Endothelial cell of hepatic sinusoid (primary cell): ENCODE data around the gene CEP44.
"Not testable (repeated sequence)": the region's sequence is repeated elsewhere in the genome, so short reads cannot be mapped to it uniquely, and the experiment has no call there.

ENCODE experiments used
- in situ Hi-C: cut with HindIII; loops from 2 replicates; pipeline ENCODE4 v1.10.0; 2017; ENCODE audit warnings: low sequenced_read_pairs

CEP44 gene

GRCh38 chr4:174320494-174321199 is 36.9 kb downstream of the CEP44 start:
- in situ Hi-C loops: loop anchor here (5.0 kb wide), 1 partner anchor 88 kb away; no protein-coding TSS in a partner anchor

- in situ Hi-C loops: loop anchor here (5.0 kb wide), 1 partner anchor 92 kb away; no protein-coding TSS in a partner anchor
These were observed 40.5 kb downstream of the CEP44 start for GRCh38 chr4:174324236-174324635.

- in situ Hi-C loops: loop anchor here (5.0 kb wide), 1 partner anchor 92 kb away; no protein-coding TSS in a partner anchor
These were observed 41.0 kb downstream of the CEP44 start for GRCh38 chr4:174324725-174325124.

- in situ Hi-C loops: no loop called here
These were observed 49.2 kb downstream of the CEP44 start for GRCh38 chr4:174332741-174333493.

GRCh38 chr4:174334628-174335027 is 50.9 kb downstream of the CEP44 start:
- in situ Hi-C loops: no loop called here

- in situ Hi-C loops: no loop called here
These were observed 57.0 kb downstream of the CEP44 start for GRCh38 chr4:174340714-174341113.

GRCh38 chr4:174349156-174349555 is 65.4 kb downstream of the CEP44 start:
- in situ Hi-C loops: no loop called here

- in situ Hi-C loops: loop anchor here (5.0 kb wide), 1 partner anchor 360 kb away; no protein-coding TSS in a partner anchor
These were observed 68.5 kb downstream of the CEP44 start for GRCh38 chr4:174352061-174352819.

GRCh38 chr4:174357321-174357720 is 73.6 kb downstream of the CEP44 start:
- in situ Hi-C loops: no loop called here

GRCh38 chr4:174358410-174358809 is 74.7 kb downstream of the CEP44 start:
- in situ Hi-C loops: no loop called here

- in situ Hi-C loops: no loop called here
These were observed 75.1 kb downstream of the CEP44 start for GRCh38 chr4:174358829-174359228.

- in situ Hi-C loops: no loop called here
These were observed 78.6 kb downstream of the CEP44 start for GRCh38 chr4:174362340-174362739.

- in situ Hi-C loops: not testable (repeated sequence)
These were observed 80.1 kb downstream of the CEP44 start for GRCh38 chr4:174363782-174364181.

- in situ Hi-C loops: no loop called here
These were observed 81.4 kb downstream of the CEP44 start for GRCh38 chr4:174365018-174365587.

GRCh38 chr4:174369985-174370384 is 86.3 kb downstream of the CEP44 start:
- in situ Hi-C loops: no loop called here

- in situ Hi-C loops: no loop called here
These were observed 90.1 kb downstream of the CEP44 start for GRCh38 chr4:174373821-174374220.

GRCh38 chr4:174375422-174375821 is 91.7 kb downstream of the CEP44 start:
- in situ Hi-C loops: no loop called here

GRCh38 chr4:174377613-174378012 is 93.9 kb downstream of the CEP44 start:
- in situ Hi-C loops: no loop called here

GRCh38 chr4:174378951-174379350 is 95.2 kb downstream of the CEP44 start:
- in situ Hi-C loops: no loop called here

GRCh38 chr4:174380206-174380605 is 96.5 kb downstream of the CEP44 start:
- in situ Hi-C loops: loop anchor here (5.0 kb wide), 1 partner anchor 77 kb away; no protein-coding TSS in a partner anchor
